Natural killer cell (primary cell): ENCODE data around the gene ZNF318. TPM values are rescaled to one million over a fixed set of nuclear protein-coding genes. Genes with fewer than 3 reads are reported as not detected.

Source experiments
- ATAC-seq, 3 donors: fragments of 150-1000 bp in 2 of 3; fragments of 200-7000 bp in 1 of 3; cut with Tn5 transposase; 1 replicate in 1 of 3; 2 replicates in 2 of 3; pipeline ENCODE4 v1.10.0; 2021; ENCODE audit warnings: mild to moderate bottlenecking in 2 of 3, moderate library complexity in 2 of 3
- DNase-seq, 2 donors: peaks; one replicate each; pipeline versions ENCODE4 v3.0.0 to v3.0.0-alpha.2; 2013 to 2021; ENCODE audit warnings: mixed read lengths in 1 of 2
- H3K27ac ChIP-seq: one replicate; pipeline ENCODE4 v1.5.1; 2013; ENCODE audit warnings: mild to moderate bottlenecking, low read length
- H3K27me3 ChIP-seq: one replicate; pipeline ENCODE4 v1.6.1; 2013; ENCODE audit warnings: low read length; ENCODE audit not compliant: control insufficient read depth, insufficient read depth
- H3K36me3 ChIP-seq: one replicate; pipeline ENCODE4 v1.6.1; 2013; ENCODE audit warnings: low read length; ENCODE audit not compliant: control insufficient read depth, insufficient read depth
- H3K4me1 ChIP-seq: one replicate; pipeline ENCODE4 v1.6.1; 2013; ENCODE audit warnings: low read length; ENCODE audit not compliant: control insufficient read depth, insufficient read depth
- H3K4me3 ChIP-seq: one replicate; pipeline ENCODE4 v1.5.1; 2013; ENCODE audit warnings: low read length
- H3K9me3 ChIP-seq: one replicate; pipeline ENCODE4 v1.6.1; 2013; ENCODE audit warnings: low read length; ENCODE audit not compliant: control insufficient read depth, insufficient read depth
- H3K27ac Mint-ChIP-seq, 2 donors: one replicate each; pipeline ENCODE4 v1.8.0; 2022; ENCODE audit warnings: mild to moderate bottlenecking in 2 of 2, mixed read lengths in 2 of 2, moderate library complexity in 1 of 2
- H3K27me3 Mint-ChIP-seq, 2 donors: one replicate each; pipeline ENCODE4 v1.8.0; 2022; ENCODE audit warnings: low read depth in 2 of 2, mixed read lengths in 2 of 2
- H3K36me3 Mint-ChIP-seq: one replicate; pipeline ENCODE4 v1.8.0; 2022; ENCODE audit warnings: mixed read lengths
- H3K4me1 Mint-ChIP-seq, 2 donors: one replicate each; pipeline ENCODE4 v1.8.0; 2022; ENCODE audit warnings: mixed read lengths in 2 of 2
- H3K4me3 Mint-ChIP-seq: one replicate; pipeline ENCODE4 v1.8.0; 2022; ENCODE audit warnings: mild to moderate bottlenecking, moderate library complexity, mixed read lengths
- H3K9me3 Mint-ChIP-seq, 2 donors: one replicate each; pipeline ENCODE4 v1.8.0; 2022; ENCODE audit warnings: mixed read lengths in 2 of 2
- WGBS: methylation state at CpG from one replicate; pipeline ENCODE4 v1.1.7; 2013; ENCODE audit warnings: missing lambda C conversion rate; ENCODE audit not compliant: insufficient coverage; 5-methylcytosine and 5-hydroxymethylcytosine counted together
- intact Hi-C: fragments of 100-400 bp; cut with micrococcal nuclease; formaldehyde crosslinking; loops from one replicate; pipeline ENCODE4 v1.14.2; 2022
- total RNA-seq, 4 donors: library from RNA; stranded (reverse); fragments of 120-200 nt in 1 of 4; gene quantifications; one replicate each; pipeline versions ENCODE4 v1.2.3 to v1.2.4, GENCODE V29; 2013 to 2022
- TF ChIP-seq, protein P1 (sequence below): fragments of 200-600 bp; IDR thresholded peaks from one replicate; pipeline ENCODE4 v1.8.0; 2022; ENCODE audit warnings: antibody characterized with exemption

ZNF318 gene
- total RNA-seq, 3 donors from 2014 or later (not counting 1 experiment from before 2014, with no cell fraction given): 34.6 to 45.9 (median 43.0) TPM

DNA sequence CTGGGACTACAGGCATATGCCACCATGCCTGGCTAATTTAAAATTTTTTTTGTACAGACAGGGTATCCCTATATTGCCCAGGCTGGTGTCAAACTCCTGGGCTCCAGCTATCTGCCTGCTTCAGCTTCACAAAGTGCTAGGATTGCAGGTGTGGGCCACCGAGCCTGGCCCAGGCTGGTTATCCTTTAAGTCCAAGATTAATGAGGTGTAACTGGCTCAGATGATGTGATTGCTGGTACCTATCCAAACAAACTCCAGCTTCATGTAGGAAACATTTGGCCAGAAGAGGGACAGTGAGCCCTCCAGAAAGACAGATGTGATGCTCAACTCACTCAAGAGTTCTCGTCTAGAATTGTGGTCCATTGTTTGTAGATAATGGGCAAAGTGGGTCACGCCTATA, 9.2 kb upstream of the ZNF318 start:
- no peak for DNase-seq
- Histone ChIP-seq H3K27ac (no peak overlapping the region), H3K4me1 (peaks cover 28% of the 10 kb centered on the region), H3K27me3 (no peaks in the 10 kb centered on the region), H3K36me3 (no peaks in the 10 kb centered on the region), H3K9me3 (no peaks in the 10 kb centered on the region), H3K4me3 (no peak overlapping the region)
- TF ChIP-seq, protein P1, sequence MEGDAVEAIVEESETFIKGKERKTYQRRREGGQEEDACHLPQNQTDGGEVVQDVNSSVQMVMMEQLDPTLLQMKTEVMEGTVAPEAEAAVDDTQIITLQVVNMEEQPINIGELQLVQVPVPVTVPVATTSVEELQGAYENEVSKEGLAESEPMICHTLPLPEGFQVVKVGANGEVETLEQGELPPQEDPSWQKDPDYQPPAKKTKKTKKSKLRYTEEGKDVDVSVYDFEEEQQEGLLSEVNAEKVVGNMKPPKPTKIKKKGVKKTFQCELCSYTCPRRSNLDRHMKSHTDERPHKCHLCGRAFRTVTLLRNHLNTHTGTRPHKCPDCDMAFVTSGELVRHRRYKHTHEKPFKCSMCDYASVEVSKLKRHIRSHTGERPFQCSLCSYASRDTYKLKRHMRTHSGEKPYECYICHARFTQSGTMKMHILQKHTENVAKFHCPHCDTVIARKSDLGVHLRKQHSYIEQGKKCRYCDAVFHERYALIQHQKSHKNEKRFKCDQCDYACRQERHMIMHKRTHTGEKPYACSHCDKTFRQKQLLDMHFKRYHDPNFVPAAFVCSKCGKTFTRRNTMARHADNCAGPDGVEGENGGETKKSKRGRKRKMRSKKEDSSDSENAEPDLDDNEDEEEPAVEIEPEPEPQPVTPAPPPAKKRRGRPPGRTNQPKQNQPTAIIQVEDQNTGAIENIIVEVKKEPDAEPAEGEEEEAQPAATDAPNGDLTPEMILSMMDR: no peak
- H3K4me1 Mint-ChIP-seq: peaks cover 42 to 43% of the 10 kb centered on the region in 2 donors
- no peak overlapping the region for H3K27ac Mint-ChIP-seq
- WGBS: 99% methylated on average over 3 of the region's 3 CpGs
- no peak overlapping the region for H3K4me3 Mint-ChIP-seq
- H3K27me3 Mint-ChIP-seq: no peaks in the 10 kb centered on the region
- H3K36me3 Mint-ChIP-seq: no peaks in the 10 kb centered on the region
- intact Hi-C loops: no loop called here
- ATAC-seq: no peak
- no peaks in the 10 kb centered on the region for H3K9me3 Mint-ChIP-seq

DNA sequence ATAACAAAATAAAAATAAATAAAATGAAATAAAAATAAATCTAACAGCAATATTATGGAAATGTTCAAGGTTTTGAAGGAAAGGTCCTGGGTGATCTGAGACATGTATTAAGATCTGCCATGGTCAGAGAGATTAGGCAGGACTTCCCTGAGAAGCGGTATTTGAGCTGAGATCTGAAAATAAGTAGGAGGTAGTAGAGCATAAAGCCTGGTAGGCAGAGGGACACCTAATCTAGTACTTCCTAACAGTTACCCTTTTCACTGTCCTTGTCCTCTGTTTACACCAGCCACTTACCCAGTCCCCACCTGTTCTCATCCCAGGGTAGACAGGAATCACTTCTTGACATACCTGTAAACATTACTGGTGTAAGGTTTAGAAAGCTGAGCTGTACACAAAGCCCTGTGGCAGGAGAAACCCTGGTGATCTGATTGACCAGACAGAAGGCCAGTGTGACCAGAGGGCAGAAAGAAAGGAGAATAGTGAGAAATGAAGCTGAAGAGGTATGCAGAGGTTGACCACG, 8.3 kb upstream of the ZNF318 start:
- TF ChIP-seq, protein P1: no peak
- Mint-ChIP-seq H3K27ac (no peak overlapping the region), H3K36me3 (no peaks in the 10 kb centered on the region), H3K9me3 (no peaks in the 10 kb centered on the region), H3K4me1 (peaks cover 41 to 42% of the 10 kb centered on the region in 2 donors), H3K27me3 (no peaks in the 10 kb centered on the region), H3K4me3 (no peak overlapping the region)
- WGBS: 76% methylated on average over 2 of the region's 2 CpGs
- Histone ChIP-seq H3K4me1 (peaks cover 21% of the 10 kb centered on the region), H3K27ac (no peak overlapping the region), H3K9me3 (no peaks in the 10 kb centered on the region), H3K27me3 (no peaks in the 10 kb centered on the region), H3K36me3 (no peaks in the 10 kb centered on the region), H3K4me3 (no peak overlapping the region)
- intact Hi-C loops: no loop called here
- no peak for DNase-seq
- no peak for ATAC-seq

DNA sequence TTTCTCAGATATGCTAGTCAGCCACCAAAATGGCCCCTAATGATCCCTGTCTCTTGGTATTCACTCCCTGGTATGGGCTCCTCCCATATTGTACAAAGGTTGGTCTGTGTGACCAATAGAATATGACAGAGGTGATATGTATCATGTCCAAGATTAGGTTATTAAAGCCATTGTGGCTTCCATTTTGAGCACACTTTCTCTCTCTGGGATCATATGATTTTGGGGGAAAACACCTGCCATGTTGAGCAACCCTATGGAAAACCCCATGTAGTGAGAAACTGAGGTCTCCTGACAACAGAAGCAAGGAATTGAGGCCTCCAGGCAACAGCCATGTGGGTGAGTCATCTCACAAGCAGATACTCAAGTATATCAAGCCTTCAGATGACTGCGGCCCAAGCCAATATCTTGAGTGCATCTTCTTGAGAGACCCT, 7.1 kb upstream of the ZNF318 start:
- Mint-ChIP-seq H3K27ac (no peak overlapping the region), H3K27me3 (no peaks in the 10 kb centered on the region), H3K9me3 (no peaks in the 10 kb centered on the region), H3K4me1 (peaks cover 33 to 37% of the 10 kb centered on the region in 2 donors), H3K4me3 (no peak overlapping the region), H3K36me3 (no peaks in the 10 kb centered on the region)
- Histone ChIP-seq H3K4me3 (no peak overlapping the region), H3K36me3 (no peaks in the 10 kb centered on the region), H3K27ac (no peak overlapping the region), H3K4me1 (peaks cover 9% of the 10 kb centered on the region), H3K9me3 (no peaks in the 10 kb centered on the region), H3K27me3 (no peaks in the 10 kb centered on the region)
- 64% methylated on average over 1 of the region's 1 CpG for WGBS
- peak in 1 of 3 donors; percentile 19 for ATAC-seq
- intact Hi-C loops: no loop called here
- TF ChIP-seq, protein P1: no peak
- DNase-seq: no peak

DNA sequence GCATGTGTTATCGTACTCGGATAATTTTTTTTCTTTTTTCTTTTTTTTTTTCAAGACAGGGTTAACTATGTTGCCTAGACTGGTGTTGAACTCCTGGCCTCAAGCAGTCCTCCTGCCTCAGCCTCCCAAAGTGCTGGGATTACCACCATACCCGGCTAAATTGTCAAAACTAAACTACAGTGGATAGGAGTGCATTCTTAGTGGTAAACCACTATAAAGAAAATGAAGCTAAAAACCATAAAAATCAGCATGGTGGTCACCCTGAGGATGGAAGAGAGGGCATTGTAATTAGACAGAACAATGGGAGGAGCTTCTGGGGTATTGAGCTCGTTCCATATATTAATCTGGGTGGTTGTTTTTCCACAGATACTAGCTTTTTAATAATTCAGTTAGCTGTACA, 6.2 kb upstream of the ZNF318 start:
- no peaks in the 10 kb centered on the region for H3K9me3 ChIP-seq
- no peaks in the 10 kb centered on the region for H3K36me3 Mint-ChIP-seq
- no peaks in the 10 kb centered on the region for H3K9me3 Mint-ChIP-seq
- ATAC-seq: no peak
- no peaks in the 10 kb centered on the region for H3K36me3 ChIP-seq
- TF ChIP-seq, protein P1: no peak
- H3K4me3 Mint-ChIP-seq: no peak overlapping the region
- DNase-seq: no peak
- H3K27me3 Mint-ChIP-seq: no peaks in the 10 kb centered on the region
- no peak overlapping the region for H3K27ac Mint-ChIP-seq
- H3K27me3 ChIP-seq: no peaks in the 10 kb centered on the region
- peaks cover 8% of the 10 kb centered on the region for H3K4me1 ChIP-seq
- H3K27ac ChIP-seq: no peak overlapping the region
- no peak overlapping the region for H3K4me3 ChIP-seq
- intact Hi-C loops: no loop called here
- H3K4me1 Mint-ChIP-seq: peaks cover 28% of the 10 kb centered on the region in 2 donors
- 100% methylated on average over 2 of the region's 4 CpGs for WGBS
